Glutamatergic neuron (in vitro differentiated cells): ENCODE measurements around the gene SFMBT2. TPM values are rescaled to one million over a fixed set of nuclear protein-coding genes. Genes with fewer than 3 reads are reported as not detected.

ENCODE experiments used
- DNase-seq: peaks from one replicate; pipeline ENCODE4 v3.0.0; 2022
- H3K27ac Mint-ChIP-seq: one replicate; pipeline ENCODE4 v1.8.0; 2020; ENCODE audit warnings: mild to moderate bottlenecking, mixed read lengths, inconsistent platforms; ENCODE audit not compliant: unreplicated experiment
- H3K27me3 Mint-ChIP-seq: one replicate; pipeline ENCODE4 v1.8.0; 2020; ENCODE audit warnings: mild to moderate bottlenecking, moderate library complexity, mixed read lengths, inconsistent platforms; ENCODE audit not compliant: unreplicated experiment
- H3K36me3 Mint-ChIP-seq: one replicate; pipeline ENCODE4 v1.8.0; 2020; ENCODE audit warnings: mild to moderate bottlenecking, mixed read lengths, inconsistent platforms; ENCODE audit not compliant: unreplicated experiment
- H3K4me1 Mint-ChIP-seq: one replicate; pipeline ENCODE4 v1.8.0; 2020; ENCODE audit warnings: mild to moderate bottlenecking, low read depth, mixed read lengths, inconsistent platforms; ENCODE audit not compliant: unreplicated experiment
- H3K4me3 Mint-ChIP-seq: one replicate; pipeline ENCODE4 v1.8.0; 2020; ENCODE audit warnings: mild to moderate bottlenecking, mixed read lengths, inconsistent platforms; ENCODE audit not compliant: unreplicated experiment
- H3K9me3 Mint-ChIP-seq: one replicate; pipeline ENCODE4 v1.8.0; 2020; ENCODE audit warnings: mild to moderate bottlenecking, moderate library complexity, mixed read lengths, inconsistent platforms; ENCODE audit not compliant: unreplicated experiment
- CTCF ChIP-seq: fragments of 200-600 bp; sonication (generic); IDR thresholded peaks from one replicate; pipeline ENCODE4 v1.5.0; 2021; ENCODE audit not compliant: partially characterized antibody, unreplicated experiment
- total RNA-seq: library from RNA; stranded (reverse); fragmentation: NEBNext Ultra II Directional; extraction: Animal tissue kit (Norgen Biotek cat#: 25700); gene quantifications from one replicate; pipeline ENCODE4 v1.2.1, GENCODE V29; 2021; ENCODE audit not compliant: unreplicated experiment

The SFMBT2 gene
- total RNA-seq, 1 donor from 2014 or later, result 9.1 TPM

DNA sequence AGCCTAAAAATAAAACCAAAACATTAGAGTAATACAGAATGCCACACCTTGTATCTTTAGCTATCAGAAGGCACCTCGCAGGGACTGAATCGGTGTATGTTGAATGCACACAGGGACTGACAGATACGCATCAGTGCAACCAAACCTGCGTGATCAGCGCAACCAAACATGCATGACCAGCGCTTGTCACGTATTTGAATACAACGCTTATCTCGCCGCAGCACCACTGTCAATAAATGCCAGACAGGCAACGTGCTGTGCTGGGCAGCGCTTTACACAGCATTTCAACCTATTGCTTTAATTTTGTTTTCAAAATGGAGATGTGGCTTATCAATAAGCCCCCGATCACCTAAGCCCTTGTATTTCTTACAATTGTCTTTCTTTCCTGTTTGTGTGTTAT lies 242.4 kb downstream of the SFMBT2 start:
- H3K27ac Mint-ChIP-seq, result no peak overlapping the region
- no peaks in the 10 kb centered on the region for H3K27me3 Mint-ChIP-seq

DNA sequence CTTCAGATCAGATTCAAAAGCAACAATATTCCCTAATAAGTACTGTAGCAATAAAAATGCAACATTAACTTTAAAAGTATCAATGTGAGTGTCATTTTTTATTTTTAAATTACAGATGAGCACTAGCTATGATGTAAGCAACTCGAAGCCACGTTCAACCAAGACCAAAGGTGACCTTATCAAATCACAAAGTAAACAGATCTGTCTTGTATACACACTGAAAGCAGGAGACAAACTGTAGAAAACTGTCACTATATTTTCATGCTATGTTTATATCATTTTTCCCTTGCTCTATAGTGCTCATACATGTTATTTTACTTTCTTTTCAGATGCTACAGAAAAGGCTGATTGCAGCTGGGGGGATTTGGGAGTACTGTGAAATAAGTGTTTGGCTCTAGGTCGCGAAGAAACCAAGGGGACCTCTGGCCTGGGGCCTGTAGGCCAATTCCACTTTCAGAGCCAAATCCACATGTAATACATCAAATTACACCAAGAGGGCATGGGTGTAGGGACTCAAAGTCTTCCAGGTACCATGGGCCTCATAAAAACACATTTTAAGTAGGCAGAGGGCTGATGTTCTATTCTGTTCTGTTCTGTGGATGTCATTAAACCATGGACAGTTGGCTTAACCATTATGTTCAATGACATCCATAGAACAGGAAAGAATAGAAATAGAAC lies 245.2 kb downstream of the SFMBT2 start:
- H3K27ac Mint-ChIP-seq, result no peak overlapping the region
- H3K9me3 Mint-ChIP-seq, result peaks cover 2% of the 10 kb centered on the region
- no peaks in the 10 kb centered on the region for H3K36me3 Mint-ChIP-seq

More for the DNA sequence above, 242.4 kb downstream of the SFMBT2 start:
- Mint-ChIP-seq H3K36me3 (peaks cover 6% of the 10 kb centered on the region), H3K4me3 (no peak overlapping the region), H3K4me1 (no peaks in the 10 kb centered on the region), H3K9me3 (peaks cover 2% of the 10 kb centered on the region)
- DNase-seq, result no peak
- TF ChIP-seq CTCF, result no peak

DNA sequence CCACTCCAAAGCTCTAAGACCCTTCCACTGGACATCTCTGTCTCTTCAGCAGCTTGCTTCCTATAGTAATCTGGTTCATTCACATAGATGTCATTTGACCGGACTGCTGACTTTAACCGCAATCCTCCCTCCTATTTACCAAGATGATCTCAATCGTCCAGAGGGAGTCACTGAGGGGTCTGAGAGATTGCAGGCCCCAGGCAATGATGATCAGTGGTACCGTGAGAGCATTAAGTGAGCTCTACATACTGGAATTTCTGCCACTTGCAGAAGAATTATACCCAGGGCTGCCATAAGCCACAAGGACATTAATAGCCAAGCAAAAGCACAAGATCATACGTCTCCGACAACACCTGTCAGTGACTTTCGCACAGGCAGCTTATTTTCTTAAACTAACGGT lies 245.9 kb downstream of the SFMBT2 start:
- Mint-ChIP-seq H3K9me3 (peaks cover 3% of the 10 kb centered on the region), H3K36me3 (no peaks in the 10 kb centered on the region), H3K4me3 (no peak overlapping the region), H3K4me1 (no peaks in the 10 kb centered on the region), H3K27me3 (no peaks in the 10 kb centered on the region), H3K27ac (no peak overlapping the region)
- no peak for DNase-seq
- no peak for TF ChIP-seq CTCF

More for the DNA sequence above, 245.2 kb downstream of the SFMBT2 start:
- no peak overlapping the region for H3K4me3 Mint-ChIP-seq
- no peak for DNase-seq
- H3K4me1 Mint-ChIP-seq, result no peaks in the 10 kb centered on the region
- TF ChIP-seq CTCF, result no peak
- H3K27me3 Mint-ChIP-seq, result no peaks in the 10 kb centered on the region

DNA sequence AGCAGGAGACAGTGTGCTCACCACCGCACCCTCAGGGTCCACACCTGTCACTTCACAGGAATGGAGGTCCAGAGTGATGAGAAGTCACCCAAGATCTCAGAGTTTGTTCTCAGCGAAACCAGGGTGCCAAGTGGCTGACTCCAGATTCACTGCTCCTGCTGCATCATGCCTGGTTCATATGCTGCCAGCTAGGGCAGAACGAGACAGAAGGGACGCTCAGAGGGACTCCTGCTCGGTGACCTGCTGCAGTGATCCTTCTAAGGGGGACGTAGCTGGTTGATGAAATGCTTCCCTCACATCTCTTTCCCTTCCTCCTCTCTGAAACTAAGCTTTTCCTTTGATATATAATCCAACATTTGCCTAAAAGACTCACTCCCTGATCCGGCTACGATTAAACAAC lies 248.5 kb downstream of the SFMBT2 start:
- Mint-ChIP-seq H3K4me1 (no peaks in the 10 kb centered on the region), H3K4me3 (no peak overlapping the region), H3K9me3 (peaks cover 3% of the 10 kb centered on the region), H3K27me3 (no peaks in the 10 kb centered on the region), H3K36me3 (no peaks in the 10 kb centered on the region), H3K27ac (no peak overlapping the region)
- TF ChIP-seq CTCF, result no peak
- DNase-seq, result no peak

- H3K4me1 Mint-ChIP-seq, result no peaks in the 10 kb centered on the region
- no peaks in the 10 kb centered on the region for H3K27me3 Mint-ChIP-seq
Observed at GRCh38 chr10:7161484-7162250, 249.2 kb downstream of the SFMBT2 start.

More at GRCh38 chr10:7161484-7162250, 249.2 kb downstream of the SFMBT2 start:
- H3K4me3 Mint-ChIP-seq, result no peak overlapping the region
- no peaks in the 10 kb centered on the region for H3K36me3 Mint-ChIP-seq
- peaks cover 3% of the 10 kb centered on the region for H3K9me3 Mint-ChIP-seq
- no peak for DNase-seq
- TF ChIP-seq CTCF, result no peak
- H3K27ac Mint-ChIP-seq, result no peak overlapping the region
